GM18909 (cell line): ENCODE results near the gene STX8.

Experiments used
- ATAC-seq: cut with Tn5 transposase; IDR thresholded peaks from one replicate; pipeline ENCODE4 v1.9.1; 2021; ENCODE audit warnings: mild to moderate bottlenecking; ENCODE audit not compliant: unreplicated experiment, poor library complexity

The STX8 gene

GRCh38 chr17:9512323-9513168 lies 63.1 kb downstream of the STX8 start:
- ATAC-seq, result no peak

DNA sequence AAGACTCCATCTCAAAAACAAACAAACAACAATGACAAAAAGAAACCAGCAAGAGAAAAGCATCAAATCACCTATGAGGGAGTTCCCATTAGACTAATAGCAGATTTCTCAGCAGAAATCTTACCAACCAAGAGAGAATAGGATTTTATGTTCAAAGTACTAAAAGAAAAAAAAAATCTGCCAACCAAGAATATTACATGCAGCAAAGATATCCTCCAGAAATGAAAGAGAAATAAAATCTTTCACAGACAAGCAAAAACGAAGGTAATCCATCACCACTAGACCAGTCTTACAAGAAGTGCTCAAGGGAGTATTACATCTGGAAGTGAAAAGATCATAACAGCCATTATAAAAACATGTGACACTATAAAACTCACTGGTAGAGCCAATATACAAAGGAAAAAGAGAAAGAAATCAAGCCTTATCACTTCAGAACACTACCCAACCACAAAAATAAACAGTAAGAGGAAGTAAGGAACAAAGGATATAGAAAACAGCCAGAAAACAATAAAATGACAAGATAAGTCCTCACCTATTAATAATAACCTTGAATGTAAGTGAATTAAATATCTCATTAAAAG lies 66.3 kb downstream of the STX8 start:
- ATAC-seq, result no peak

DNA sequence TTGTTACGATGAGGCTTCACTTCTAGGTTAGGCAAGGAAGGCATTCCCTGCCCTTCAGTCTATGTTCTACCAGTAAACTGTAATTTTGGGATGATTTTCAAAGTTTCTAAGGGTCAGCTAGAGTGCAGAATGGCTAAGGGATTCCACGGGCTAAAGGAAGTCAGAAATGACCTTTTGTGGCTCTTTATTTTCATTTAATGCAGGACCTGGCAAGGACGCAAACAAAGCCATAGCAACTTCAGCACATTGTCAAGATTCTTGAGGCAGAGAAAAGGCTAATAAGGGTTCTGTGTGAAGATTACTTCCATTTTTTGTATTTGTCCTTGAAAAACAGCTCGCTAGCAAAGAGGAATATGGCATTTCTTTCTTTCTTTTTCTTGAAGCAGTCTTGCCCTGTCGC lies 76.6 kb downstream of the STX8 start:
- ATAC-seq, result no peak

- ATAC-seq, result no peak
These were observed 77.1 kb downstream of the STX8 start for GRCh38 chr17:9498490-9498889.

- ATAC-seq, result no peak
These were observed 87.1 kb downstream of the STX8 start for GRCh38 chr17:9488556-9488955.

DNA sequence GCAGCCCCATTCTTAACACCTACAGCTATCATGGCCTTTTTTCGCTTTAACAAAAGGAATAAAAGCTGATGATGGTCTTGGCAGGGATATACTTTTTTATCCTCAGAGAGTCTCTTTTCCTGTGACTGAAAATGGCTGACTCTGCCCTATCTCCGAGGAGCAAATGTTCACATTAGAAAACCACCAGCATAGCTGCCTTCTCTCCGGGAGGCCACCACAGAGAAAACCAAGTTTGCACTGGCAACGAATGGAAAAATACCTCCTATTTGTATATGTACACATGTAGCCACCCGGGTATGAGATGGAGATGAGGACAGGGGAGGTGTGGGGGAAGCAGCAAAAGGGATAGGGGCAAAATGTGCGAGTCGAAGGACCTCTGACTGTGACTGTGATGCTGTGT lies 88.2 kb downstream of the STX8 start:
- ATAC-seq, result no peak

DNA sequence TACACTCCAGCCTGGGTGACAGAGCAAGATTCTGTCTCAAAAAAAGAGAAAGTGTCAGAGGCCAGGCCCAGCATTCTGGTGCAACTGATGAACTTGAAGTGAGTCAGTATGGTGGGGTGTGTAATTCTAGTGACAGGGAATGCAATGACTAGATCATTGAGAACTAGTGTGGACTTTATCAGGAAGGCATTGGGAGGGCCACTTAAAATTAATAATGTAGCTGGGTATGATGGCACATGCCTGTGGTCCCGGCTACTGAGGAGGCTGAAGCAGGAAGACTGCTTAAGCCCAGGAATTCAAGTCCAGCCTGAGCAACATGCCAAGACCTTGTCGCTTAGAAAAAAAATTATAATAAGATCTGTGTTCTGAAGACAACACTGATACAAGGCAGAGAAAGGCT lies 90.8 kb downstream of the STX8 start:
- no peak for ATAC-seq

DNA sequence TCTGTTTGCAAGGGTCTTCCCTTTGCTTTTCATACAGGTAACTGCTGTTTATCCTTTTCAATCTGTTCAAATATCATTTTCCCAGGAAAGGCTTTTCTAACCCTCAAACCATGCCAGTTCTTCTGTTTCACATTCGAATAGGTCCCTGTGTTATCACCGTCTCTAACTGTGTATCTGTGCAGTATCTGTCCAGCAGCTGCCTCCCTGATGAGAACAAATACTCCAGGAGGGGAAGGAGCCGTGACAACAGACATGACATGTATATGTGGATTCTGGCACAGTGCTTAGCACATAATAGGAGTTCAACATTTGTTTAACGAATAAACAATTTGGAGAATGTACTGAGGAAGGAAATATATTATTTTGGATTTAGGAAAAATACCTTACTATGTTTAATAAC lies 95.7 kb downstream of the STX8 start:
- no peak for ATAC-seq

GRCh38 chr17:9478889-9479288 lies 96.7 kb downstream of the STX8 start:
- ATAC-seq, result no peak

- no peak for ATAC-seq
These were observed 100.4 kb downstream of the STX8 start for GRCh38 chr17:9475101-9475658.

- no peak for ATAC-seq
These were observed 101.9 kb downstream of the STX8 start for GRCh38 chr17:9473711-9474110.

DNA sequence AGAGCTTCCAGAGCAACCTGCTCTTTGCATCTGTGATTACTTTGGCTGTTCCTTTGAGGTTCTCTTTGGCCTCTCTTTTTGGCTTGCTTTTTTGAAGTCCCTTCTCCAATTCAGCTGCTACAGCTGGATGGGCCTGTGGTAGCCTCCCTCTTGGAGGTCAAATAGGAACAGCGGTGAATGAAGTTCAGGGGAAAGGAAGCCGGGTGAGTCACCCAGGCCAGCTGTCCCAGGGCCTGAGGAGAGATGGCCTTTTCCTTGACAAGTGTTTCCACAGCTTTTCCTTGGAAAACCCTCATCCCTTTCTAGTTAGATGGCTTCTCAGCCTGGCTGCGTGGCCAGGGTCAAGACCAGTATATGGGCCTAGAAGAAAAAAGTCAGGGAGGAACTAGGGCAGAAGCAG lies 103.1 kb downstream of the STX8 start:
- ATAC-seq, result no peak

GRCh38 chr17:9472094-9472493 lies 103.5 kb downstream of the STX8 start:
- ATAC-seq, result no peak

DNA sequence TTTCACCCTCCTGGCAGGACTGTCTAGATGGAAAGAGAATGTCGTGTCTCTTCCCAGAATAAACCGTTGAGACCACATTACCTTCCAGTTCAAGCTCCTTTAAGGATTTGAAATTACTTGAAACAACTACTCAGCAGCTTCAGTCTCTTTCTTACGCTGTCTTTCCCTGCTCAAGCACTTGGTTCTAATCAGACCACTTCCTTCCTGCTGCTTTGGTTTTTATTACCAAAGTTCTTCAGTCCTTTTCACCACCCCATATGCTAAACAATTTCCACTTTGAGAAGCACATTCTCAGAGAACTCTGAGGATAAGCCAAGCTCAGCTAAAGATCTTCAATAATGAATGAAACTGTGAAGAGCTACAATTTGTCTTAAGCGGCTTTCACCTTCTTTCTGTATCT lies 105.4 kb downstream of the STX8 start:
- no peak for ATAC-seq

DNA sequence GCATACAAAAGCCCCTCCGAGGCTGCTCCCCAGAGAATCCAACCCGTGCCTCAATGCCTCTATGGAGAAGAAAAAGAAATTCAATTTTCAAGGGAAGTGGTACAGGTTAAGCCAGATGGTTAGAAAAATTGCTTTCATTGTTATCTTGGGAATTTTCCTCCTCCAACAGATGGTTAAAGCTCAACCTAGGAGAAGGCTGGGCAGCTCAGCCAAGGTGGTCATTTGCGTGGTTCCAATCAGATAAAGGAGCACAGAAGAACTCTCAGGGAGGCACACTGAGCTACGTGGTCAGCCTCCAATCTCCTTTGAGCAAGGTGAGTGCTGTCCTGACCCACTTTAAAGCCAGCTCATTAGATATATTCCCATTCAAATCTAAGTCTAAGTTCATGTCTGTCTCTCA lies 106.7 kb downstream of the STX8 start:
- ATAC-seq, result no peak

DNA sequence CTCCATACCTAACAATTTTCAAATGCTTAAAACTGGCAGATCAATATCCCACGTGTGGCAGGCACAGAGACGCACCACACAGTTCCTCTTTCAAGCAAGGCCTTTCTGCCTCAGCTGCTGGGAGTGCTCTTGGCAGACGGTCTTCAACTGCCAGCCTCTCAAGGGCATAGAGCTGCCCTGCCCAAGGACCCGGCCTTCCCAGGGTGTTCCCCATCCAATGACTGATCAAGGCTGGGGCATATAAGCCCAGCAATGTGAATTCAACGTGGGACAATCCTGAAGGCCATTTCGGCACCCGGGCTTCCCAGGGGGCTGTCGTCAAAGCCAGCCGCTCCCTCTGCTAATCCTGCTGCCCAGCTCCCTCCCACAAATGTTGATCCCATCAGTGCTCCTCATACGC lies 107.1 kb downstream of the STX8 start:
- no peak for ATAC-seq

DNA sequence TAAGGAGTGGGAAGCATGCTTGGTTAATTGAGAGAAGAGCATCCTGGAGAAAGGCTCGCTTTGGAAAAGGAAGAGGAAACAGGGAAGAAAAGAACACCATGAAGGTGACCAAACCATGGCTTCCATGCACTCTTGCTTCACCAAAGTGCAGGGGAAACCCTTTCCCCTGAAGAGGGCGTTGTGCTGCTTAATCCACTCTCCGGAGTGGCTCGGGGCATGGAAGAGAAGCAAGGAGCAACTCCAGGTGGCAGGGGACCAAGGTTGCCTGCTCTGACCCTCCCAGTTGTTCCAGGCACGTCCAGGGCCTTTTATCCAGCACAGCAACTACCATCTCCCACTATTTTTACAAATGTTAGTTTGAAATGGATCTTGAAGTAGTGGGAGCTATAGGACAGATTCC lies 108.1 kb downstream of the STX8 start:
- no peak for ATAC-seq

- no peak for ATAC-seq
These were observed 110.3 kb downstream of the STX8 start for GRCh38 chr17:9465210-9465921.

- no peak for ATAC-seq
These were observed 118.6 kb downstream of the STX8 start for GRCh38 chr17:9457005-9457404.

- ATAC-seq, result no peak
These were observed 119.3 kb downstream of the STX8 start for GRCh38 chr17:9456330-9456729.

GRCh38 chr17:9451934-9452333 lies 123.7 kb downstream of the STX8 start:
- ATAC-seq, result no peak
